Erythroblast (primary cell): ENCODE measurements around the gene LIF.

ENCODE experiments used
- GATA1 ChIP-seq: IDR thresholded peaks from 2 replicates; pipeline ENCODE4 v1.6.1; 2011; ENCODE audit warnings: low read depth, mild to moderate bottlenecking, control low read depth, low read length, moderate library complexity
- POLR2A ChIP-seq: IDR thresholded peaks from 2 replicates; pipeline ENCODE4 v1.6.1; 2011; ENCODE audit warnings: mild to moderate bottlenecking, low read length

- no peak for TF ChIP-seq POLR2A
- TF ChIP-seq GATA1, result no peak
Measured at GRCh38 chr22:30238661-30239487, 7.7 kb downstream of the LIF start.
